ENCODE results near the gene GEMIN5. TPM values are rescaled to one million over a fixed set of nuclear protein-coding genes. Genes with fewer than 3 reads are reported as not detected.
"Not testable (repeated sequence)": the region's sequence is repeated elsewhere in the genome, so short reads cannot be mapped to it uniquely, and the experiment has no call there.

Gene GEMIN5
- total and polyA plus RNA-seq, 4 donors: 2.0 to 12.8 (median 7.5) TPM

DNA sequence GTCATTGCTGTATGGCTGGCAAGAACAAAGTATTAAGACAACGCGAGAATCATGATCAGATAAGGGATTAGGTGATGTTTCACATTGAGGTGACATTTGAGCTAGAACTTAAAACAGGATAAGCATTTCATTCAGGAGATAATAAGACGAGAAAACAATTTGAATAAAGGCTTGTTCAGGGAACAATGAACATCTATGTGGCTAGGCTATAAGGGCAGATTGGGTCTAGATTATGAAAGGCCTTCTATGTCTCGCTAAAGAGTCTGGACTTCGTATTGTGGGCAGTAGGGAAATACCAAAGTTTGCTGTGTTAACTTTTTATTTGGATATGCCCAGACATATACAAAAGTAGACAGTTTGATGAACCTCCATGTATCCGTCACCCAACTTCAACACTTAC is 9.8 kb upstream of the GEMIN5 start:
- ATAC-seq (ENCODE audit: low FRiP score) (no peak), DNase-seq (no peak)
- Histone ChIP-seq H3K27ac (ENCODE audit: low read depth in 1 of 2, low read length in 2 of 2) (no peak overlapping the region), H3K36me3 (ENCODE audit: control insufficient read depth in 1 of 2, insufficient read depth in 2 of 2, low read length in 1 of 2) (no peaks in the 10 kb centered on the region), H3K4me1 (ENCODE audit: control insufficient read depth in 1 of 2, insufficient read depth in 2 of 2, low read length in 2 of 2) (no peaks in the 10 kb centered on the region), H3K27me3 (ENCODE audit: control insufficient read depth in 1 of 2, insufficient read depth in 2 of 2, low read length in 1 of 2) (no peaks in the 10 kb centered on the region), H3K9me3 (ENCODE audit: control insufficient read depth, low read length) (no peaks in the 10 kb centered on the region), H3K4me3 (ENCODE audit: low read length in 2 of 2) (no peak overlapping the region)
- intact Hi-C loops (cut with DNase I): no loop called here
- 86% methylated on average over 6 of the region's 6 CpGs for WGBS, 2 donors

- H3K9me3 ChIP-seq (ENCODE audit: control insufficient read depth, low read length): no peaks in the 10 kb centered on the region
- no peak overlapping the region for H3K27ac ChIP-seq (ENCODE audit: low read depth in 1 of 2, low read length in 2 of 2)
- no peaks in the 10 kb centered on the region for H3K4me1 ChIP-seq (ENCODE audit: control insufficient read depth in 1 of 2, insufficient read depth in 2 of 2, low read length in 2 of 2)
- H3K36me3 ChIP-seq (ENCODE audit: control insufficient read depth in 1 of 2, insufficient read depth in 2 of 2, low read length in 1 of 2): no peaks in the 10 kb centered on the region
- 90 to 91% methylated on average over 2 of the region's 2 CpGs for WGBS, 2 donors
- no peak for ATAC-seq (ENCODE audit: low FRiP score)
- intact Hi-C loops (cut with DNase I): no loop called here
- no peaks in the 10 kb centered on the region for H3K27me3 ChIP-seq (ENCODE audit: control insufficient read depth in 1 of 2, insufficient read depth in 2 of 2, low read length in 1 of 2)
- no peak for DNase-seq
- H3K4me3 ChIP-seq (ENCODE audit: low read length in 2 of 2): no peak overlapping the region
Measured at GRCh38 chr5:154945695-154946301, 7.8 kb upstream of the GEMIN5 start.

- DNase-seq: no peak
- ATAC-seq (ENCODE audit: low FRiP score): no peak
- Histone ChIP-seq H3K4me3 (ENCODE audit: low read length in 2 of 2) (no peak overlapping the region), H3K27me3 (ENCODE audit: control insufficient read depth in 1 of 2, insufficient read depth in 2 of 2, low read length in 1 of 2) (no peaks in the 10 kb centered on the region), H3K9me3 (ENCODE audit: control insufficient read depth, low read length) (no peaks in the 10 kb centered on the region), H3K27ac (ENCODE audit: low read depth in 1 of 2, low read length in 2 of 2) (no peak overlapping the region), H3K36me3 (ENCODE audit: control insufficient read depth in 1 of 2, insufficient read depth in 2 of 2, low read length in 1 of 2) (no peaks in the 10 kb centered on the region), H3K4me1 (ENCODE audit: control insufficient read depth in 1 of 2, insufficient read depth in 2 of 2, low read length in 2 of 2) (no peaks in the 10 kb centered on the region)
- intact Hi-C loops (cut with DNase I): no loop called here
Measured at GRCh38 chr5:154944716-154945115, 6.7 kb upstream of the GEMIN5 start.

DNA sequence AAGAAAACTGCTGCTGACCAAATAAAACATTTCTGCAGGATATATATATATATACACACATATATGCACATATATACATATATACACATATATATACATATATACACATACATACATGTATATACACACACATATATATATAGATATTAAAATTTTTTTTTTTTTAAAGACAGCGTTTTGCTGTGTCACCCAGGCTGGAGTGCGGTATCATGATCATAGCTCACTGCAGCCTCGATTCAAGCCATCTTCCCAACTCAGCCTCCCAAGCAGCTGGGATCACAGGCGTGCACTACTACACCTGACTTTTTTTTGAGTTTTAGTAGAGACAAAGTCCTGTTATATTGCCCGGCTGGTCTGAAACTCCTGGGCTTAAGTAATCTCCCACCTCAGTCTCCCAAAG is 5.5 kb upstream of the GEMIN5 start:
- Histone ChIP-seq H3K36me3 (ENCODE audit: control insufficient read depth in 1 of 2, insufficient read depth in 2 of 2, low read length in 1 of 2) (no peaks in the 10 kb centered on the region), H3K27ac (ENCODE audit: low read depth in 1 of 2, low read length in 2 of 2) (no peak overlapping the region), H3K9me3 (ENCODE audit: control insufficient read depth, low read length) (no peaks in the 10 kb centered on the region), H3K4me1 (ENCODE audit: control insufficient read depth in 1 of 2, insufficient read depth in 2 of 2, low read length in 2 of 2) (no peaks in the 10 kb centered on the region), H3K27me3 (ENCODE audit: control insufficient read depth in 1 of 2, insufficient read depth in 2 of 2, low read length in 1 of 2) (no peaks in the 10 kb centered on the region), H3K4me3 (ENCODE audit: low read length in 2 of 2) (no peak overlapping the region)
- 79 to 84% methylated on average over 5 of the region's 5 CpGs for WGBS, 2 donors
- DNase-seq (no peak), ATAC-seq (ENCODE audit: low FRiP score) (no peak)
- intact Hi-C loops (cut with DNase I): no loop called here

- intact Hi-C loops (cut with DNase I): no loop called here
- peak; percentile 95 to 97 for DNase-seq
- Histone ChIP-seq H3K9me3 (ENCODE audit: control insufficient read depth, low read length) (no peaks in the 10 kb centered on the region), H3K27me3 (ENCODE audit: control insufficient read depth in 1 of 2, insufficient read depth in 2 of 2, low read length in 1 of 2) (no peaks in the 10 kb centered on the region), H3K36me3 (ENCODE audit: control insufficient read depth in 1 of 2, insufficient read depth in 2 of 2, low read length in 1 of 2) (no peaks in the 10 kb centered on the region), H3K27ac (ENCODE audit: low read depth in 1 of 2, low read length in 2 of 2) (peak within 1 kb of the TSS in 1 of 2 donors; percentile 48), H3K4me3 (ENCODE audit: low read length in 2 of 2) (peak within 1 kb of the TSS; percentile 85 to 95), H3K4me1 (ENCODE audit: control insufficient read depth in 1 of 2, insufficient read depth in 2 of 2, low read length in 2 of 2) (no peaks in the 10 kb centered on the region)
- 1% methylated on average over 40 of the region's 40 CpGs for WGBS, 2 donors
- ATAC-seq (ENCODE audit: low FRiP score): peak; percentile 92
Measured at GRCh38 chr5:154940772-154941620, 3.0 kb upstream of the GEMIN5 start, which contains the start of gene MRPL22. Gene MRPL22, plus strand, starts transcription at chr5:154941073. Its CDS starts 38 bp downstream, at chr5:154941111.

GRCh38 chr5:154940375-154940771 is 2.4 kb upstream of the GEMIN5 start:
- ATAC-seq (ENCODE audit: low FRiP score) (no peak), DNase-seq (no peak)
- Histone ChIP-seq H3K27ac (ENCODE audit: low read depth in 1 of 2, low read length in 2 of 2) (no peak overlapping the region), H3K4me1 (ENCODE audit: control insufficient read depth in 1 of 2, insufficient read depth in 2 of 2, low read length in 2 of 2) (no peaks in the 10 kb centered on the region), H3K4me3 (ENCODE audit: low read length in 2 of 2) (peak overlapping the region in 1 of 2 donors; percentile 95), H3K36me3 (ENCODE audit: control insufficient read depth in 1 of 2, insufficient read depth in 2 of 2, low read length in 1 of 2) (no peaks in the 10 kb centered on the region), H3K27me3 (ENCODE audit: control insufficient read depth in 1 of 2, insufficient read depth in 2 of 2, low read length in 1 of 2) (no peaks in the 10 kb centered on the region), H3K9me3 (ENCODE audit: control insufficient read depth, low read length) (no peaks in the 10 kb centered on the region)
- WGBS, 2 donors: 85 to 86% methylated on average over 9 of the region's 9 CpGs
- intact Hi-C loops (cut with DNase I): no loop called here

DNA sequence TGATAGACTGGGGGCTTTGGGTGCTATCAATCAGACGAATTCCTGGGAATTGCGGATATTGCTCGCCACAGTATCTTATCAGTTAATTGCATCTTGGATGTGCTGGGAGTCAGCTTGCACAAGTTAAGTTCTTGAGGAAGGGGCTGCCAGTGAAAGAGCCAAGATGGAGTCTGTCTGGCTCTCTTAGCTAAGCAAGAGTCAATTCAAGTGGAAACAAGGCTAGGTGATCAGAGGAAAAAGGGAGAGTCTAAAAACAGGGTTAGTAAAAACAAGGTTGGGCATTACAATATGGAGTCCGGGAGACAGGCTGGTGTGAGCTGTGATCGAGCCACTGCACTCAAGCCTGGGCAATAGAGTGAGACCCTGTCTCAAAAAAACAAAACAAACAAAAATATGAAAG is 1.4 kb upstream of the GEMIN5 start:
- H3K36me3 ChIP-seq (ENCODE audit: control insufficient read depth in 1 of 2, insufficient read depth in 2 of 2, low read length in 1 of 2); H3K4me1 ChIP-seq (ENCODE audit: control insufficient read depth in 1 of 2, insufficient read depth in 2 of 2, low read length in 2 of 2); intact Hi-C loops (cut with DNase I); H3K4me3 ChIP-seq (ENCODE audit: low read length in 2 of 2); H3K9me3 ChIP-seq (ENCODE audit: control insufficient read depth, low read length); ATAC-seq (ENCODE audit: low FRiP score); H3K27me3 ChIP-seq (ENCODE audit: control insufficient read depth in 1 of 2, insufficient read depth in 2 of 2, low read length in 1 of 2); H3K27ac ChIP-seq (ENCODE audit: low read depth in 1 of 2, low read length in 2 of 2); DNase-seq: not testable (repeated sequence)
- 81 to 87% methylated on average over 5 of the region's 5 CpGs for WGBS, 2 donors

DNA sequence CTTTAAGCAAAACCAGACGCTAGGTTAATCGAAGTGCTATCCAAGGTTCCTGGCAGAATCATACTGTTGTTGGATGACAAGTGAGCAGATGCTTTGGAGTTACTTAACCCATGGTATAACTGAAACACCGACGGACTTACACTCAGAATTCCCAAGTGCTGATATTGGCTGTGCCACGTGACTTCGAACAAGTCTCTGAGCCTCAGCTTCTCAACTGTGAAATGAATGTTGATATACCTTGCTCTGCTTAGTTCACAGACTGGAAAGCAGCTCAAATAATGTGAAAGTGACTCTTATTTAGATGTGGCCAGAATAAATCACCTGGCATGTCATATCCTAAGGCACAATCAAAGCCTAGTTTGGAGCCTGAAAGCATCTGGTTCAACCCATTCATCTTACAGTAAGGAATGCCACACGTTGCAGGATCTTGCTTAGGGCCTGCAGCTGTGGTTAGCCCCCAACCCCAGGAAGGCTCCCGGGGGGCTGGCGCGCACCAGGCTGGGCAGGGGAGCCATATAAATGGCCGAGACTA is 759 bp downstream of the GEMIN5 start:
- ATAC-seq (ENCODE audit: low FRiP score) (no peak), DNase-seq (no peak)
- Histone ChIP-seq H3K4me1 (ENCODE audit: control insufficient read depth in 1 of 2, insufficient read depth in 2 of 2, low read length in 2 of 2) (no peaks in the 10 kb centered on the region), H3K4me3 (ENCODE audit: low read length in 2 of 2) (peak overlapping the region; percentile 63 to 83), H3K27ac (ENCODE audit: low read depth in 1 of 2, low read length in 2 of 2) (no peak overlapping the region), H3K36me3 (ENCODE audit: control insufficient read depth in 1 of 2, insufficient read depth in 2 of 2, low read length in 1 of 2) (no peaks in the 10 kb centered on the region), H3K27me3 (ENCODE audit: control insufficient read depth in 1 of 2, insufficient read depth in 2 of 2, low read length in 1 of 2) (no peaks in the 10 kb centered on the region), H3K9me3 (ENCODE audit: control insufficient read depth, low read length) (no peaks in the 10 kb centered on the region)
- WGBS, 2 donors: 12 to 16% methylated on average over 11 of the region's 11 CpGs
- intact Hi-C loops (cut with DNase I): no loop called here

- peaks cover 2 to 3% of the 10 kb centered on the region in 2 donors for H3K36me3 ChIP-seq (ENCODE audit: control insufficient read depth in 1 of 2, insufficient read depth in 2 of 2, low read length in 1 of 2)
- no peak overlapping the region for H3K4me3 ChIP-seq (ENCODE audit: low read length in 2 of 2)
- DNase-seq: no peak
- no peaks in the 10 kb centered on the region for H3K4me1 ChIP-seq (ENCODE audit: control insufficient read depth in 1 of 2, insufficient read depth in 2 of 2, low read length in 2 of 2)
- H3K27me3 ChIP-seq (ENCODE audit: control insufficient read depth in 1 of 2, insufficient read depth in 2 of 2, low read length in 1 of 2): no peaks in the 10 kb centered on the region
- intact Hi-C loops (cut with DNase I): no loop called here
- H3K27ac ChIP-seq (ENCODE audit: low read depth in 1 of 2, low read length in 2 of 2): no peak overlapping the region
- no peak for ATAC-seq (ENCODE audit: low FRiP score)
- H3K9me3 ChIP-seq (ENCODE audit: control insufficient read depth, low read length): no peaks in the 10 kb centered on the region
Measured at GRCh38 chr5:154934881-154935280, 3.1 kb downstream of the GEMIN5 start.
